Aorta (tissue), 5 donors: ENCODE measurements around the gene IL34. TPM values are rescaled to one million over a fixed set of nuclear protein-coding genes. Genes with fewer than 3 reads are reported as not detected.

Experiments used
- ATAC-seq: fragments of 200-7000 bp; cut with Tn5 transposase; one replicate; pipeline ENCODE4 v1.9.1; 2022; ENCODE audit warnings: moderate library complexity; ENCODE audit not compliant: low FRiP score
- DNase-seq, 2 donors: peaks; one replicate each; pipeline ENCODE4 v3.0.0-alpha.2; 2020
- H3K27ac ChIP-seq, 2 donors: one replicate each; pipeline ENCODE4 v1.5.1; 2013; ENCODE audit warnings: low read length in 2 of 2, mild to moderate bottlenecking in 2 of 2, moderate library complexity in 2 of 2, control low read depth in 1 of 2, inconsistent platforms in 1 of 2, low read depth in 1 of 2
- H3K27me3 ChIP-seq, 2 donors: one replicate each; pipeline ENCODE4 v1.6.1; 2013; ENCODE audit warnings: control low read depth in 1 of 2, low read length in 1 of 2, mild to moderate bottlenecking in 1 of 2, moderate library complexity in 1 of 2; ENCODE audit not compliant: insufficient read depth in 2 of 2, control insufficient read depth in 1 of 2
- H3K36me3 ChIP-seq, 2 donors: one replicate each; pipeline ENCODE4 v1.6.1; 2013; ENCODE audit warnings: control low read depth in 1 of 2, low read length in 1 of 2, mild to moderate bottlenecking in 1 of 2; ENCODE audit not compliant: insufficient read depth in 2 of 2, control insufficient read depth in 1 of 2
- H3K4me1 ChIP-seq, 2 donors: one replicate each; pipeline ENCODE4 v1.6.1; 2013; ENCODE audit warnings: low read length in 2 of 2, control low read depth in 1 of 2, mild to moderate bottlenecking in 1 of 2, moderate library complexity in 1 of 2; ENCODE audit not compliant: insufficient read depth in 2 of 2, control insufficient read depth in 1 of 2
- H3K4me3 ChIP-seq, 2 donors: one replicate each; pipeline ENCODE4 v1.5.1; 2013; ENCODE audit warnings: low read length in 2 of 2, control low read depth in 1 of 2, mild to moderate bottlenecking in 1 of 2
- H3K9me3 ChIP-seq: one replicate; pipeline ENCODE4 v1.6.1; 2013; ENCODE audit warnings: mild to moderate bottlenecking, low read length; ENCODE audit not compliant: control insufficient read depth
- WGBS, 2 donors: extraction: QIAGEN DNeasy Blood & Tissue Kit; methylation state at CpG; one replicate each; pipeline ENCODE4 v1.1.7; 2013; 5-methylcytosine and 5-hydroxymethylcytosine counted together
- intact Hi-C, 2 donors: fragments of 100-400 bp; cut with DNase I; formaldehyde crosslinking; loops; one replicate each; pipeline versions ENCODE4 v1.14.2 to v1.15.0; 2022
- polyA plus RNA-seq, 2 donors: library from polyadenylated mRNA; stranded (reverse); fragments of 200-250 nt; gene quantifications; one replicate each; pipeline ENCODE4 v1.2.3, GENCODE V29; 2013
- total RNA-seq, 2 donors: library from RNA; stranded (reverse); fragmentation: NEBNext Ultra II Directional; extraction: Animal tissue kit (Norgen Biotek cat#: 25700); gene quantifications; one replicate each; pipeline ENCODE4 v1.2.1, GENCODE V29; 2021
- donor health status: healthy with polysubstance abuse.
- donor health status: Bipolar disorder and iron deficiency.
- donor health status: DM: no; HTN: no; CAD: no.
- donor health status: DM: no; HTN: no; CAD: no.
- donor health status: DM: yes; HTN: yes; CAD: no.

Gene IL34
- total and polyA plus RNA-seq, 4 donors = 14.2 to 98.6 (median 20.6) TPM

- intact Hi-C loops = loop anchor here in 1 of 2 donors (5.0 kb wide), 1 partner anchor 48 kb away; no protein-coding TSS in a partner anchor
- H3K27ac ChIP-seq = peak overlapping the region; percentile 18 to 95
Measured at GRCh38 chr16:70699696-70700095, 53.3 kb downstream of the IL34 start.

GRCh38 chr16:70700101-70701020 is 54.0 kb downstream of the IL34 start:
- WGBS, 2 donors = 38 to 42% methylated on average over 30 of the region's 30 CpGs
- ATAC-seq = peak; percentile 72
- Histone ChIP-seq H3K27me3 (no peaks in the 10 kb centered on the region), H3K4me3 (no peak overlapping the region), H3K9me3 (no peaks in the 10 kb centered on the region), H3K4me1 (peaks cover 0 to 4% of the 10 kb centered on the region in 2 donors), H3K27ac (peak overlapping the region; percentile 95 to 96), H3K36me3 (no peaks in the 10 kb centered on the region)
- peak; percentile 84 to 93 for DNase-seq
- intact Hi-C loops = loop anchor here in 1 of 2 donors (5.0 kb wide), 1 partner anchor 47 kb away; no protein-coding TSS in a partner anchor

More at GRCh38 chr16:70699696-70700095, 53.3 kb downstream of the IL34 start:
- Histone ChIP-seq H3K4me3 (no peak overlapping the region), H3K9me3 (no peaks in the 10 kb centered on the region), H3K27me3 (no peaks in the 10 kb centered on the region), H3K36me3 (no peaks in the 10 kb centered on the region), H3K4me1 (peaks cover 0 to 4% of the 10 kb centered on the region in 2 donors)
- DNase-seq (no peak), ATAC-seq (no peak)
- 92 to 93% methylated on average over 17 of the region's 17 CpGs for WGBS, 2 donors

- H3K4me1 ChIP-seq = peaks cover 0 to 4% of the 10 kb centered on the region in 2 donors
- DNase-seq = no peak
- 57 to 68% methylated on average over 3 of the region's 3 CpGs for WGBS, 2 donors
- no peak for ATAC-seq
- no peaks in the 10 kb centered on the region for H3K36me3 ChIP-seq
- peak overlapping the region; percentile 95 to 96 for H3K27ac ChIP-seq
- no peak overlapping the region for H3K4me3 ChIP-seq
- intact Hi-C loops = loop anchor here in 1 of 2 donors (5.0 kb wide), 1 partner anchor 46 kb away; no protein-coding TSS in a partner anchor
- H3K27me3 ChIP-seq = no peaks in the 10 kb centered on the region
- H3K9me3 ChIP-seq = no peaks in the 10 kb centered on the region
Measured at GRCh38 chr16:70701036-70701435, 54.7 kb downstream of the IL34 start.

- H3K4me1 ChIP-seq = peaks cover 0 to 4% of the 10 kb centered on the region in 2 donors
- no peak for ATAC-seq
- H3K36me3 ChIP-seq = no peaks in the 10 kb centered on the region
- intact Hi-C loops = loop anchor here in 1 of 2 donors (5.0 kb wide), 1 partner anchor 46 kb away; no protein-coding TSS in a partner anchor
- H3K27me3 ChIP-seq = no peaks in the 10 kb centered on the region
- H3K9me3 ChIP-seq = no peaks in the 10 kb centered on the region
- H3K27ac ChIP-seq = peak overlapping the region; percentile 95 to 96
- no peak overlapping the region for H3K4me3 ChIP-seq
- DNase-seq = no peak
- 58 to 60% methylated on average over 9 of the region's 9 CpGs for WGBS, 2 donors
Measured at GRCh38 chr16:70701596-70701995, 55.2 kb downstream of the IL34 start.

- no peaks in the 10 kb centered on the region for H3K9me3 ChIP-seq
- intact Hi-C loops = loop anchor here in 1 of 2 donors (5.0 kb wide), 1 partner anchor 45 kb away; no protein-coding TSS in a partner anchor
- ATAC-seq = no peak
- no peak overlapping the region for H3K4me3 ChIP-seq
- peaks cover 0 to 4% of the 10 kb centered on the region in 2 donors for H3K4me1 ChIP-seq
- no peaks in the 10 kb centered on the region for H3K36me3 ChIP-seq
- no peaks in the 10 kb centered on the region for H3K27me3 ChIP-seq
- no peak for DNase-seq
- peak overlapping the region; percentile 95 to 96 for H3K27ac ChIP-seq
- 76 to 82% methylated on average over 8 of the region's 8 CpGs for WGBS, 2 donors
Measured at GRCh38 chr16:70701998-70702397, 55.6 kb downstream of the IL34 start.

- Histone ChIP-seq H3K9me3 (no peaks in the 10 kb centered on the region), H3K27ac (peak overlapping the region; percentile 95 to 96), H3K4me3 (no peak overlapping the region), H3K27me3 (no peaks in the 10 kb centered on the region), H3K36me3 (no peaks in the 10 kb centered on the region), H3K4me1 (peaks cover 0 to 4% of the 10 kb centered on the region in 2 donors)
- intact Hi-C loops = loop anchor here in 1 of 2 donors (5.0 kb wide), 1 partner anchor 45 kb away; no protein-coding TSS in a partner anchor
- DNase-seq (no peak), ATAC-seq (no peak)
- WGBS, 2 donors = 65 to 71% methylated on average over 8 of the region's 8 CpGs
Measured at GRCh38 chr16:70702624-70703023, 56.3 kb downstream of the IL34 start.

GRCh38 chr16:70703041-70703834 is 56.9 kb downstream of the IL34 start:
- H3K4me1 ChIP-seq = peaks cover 0 to 4% of the 10 kb centered on the region in 2 donors
- no peaks in the 10 kb centered on the region for H3K36me3 ChIP-seq
- no peak overlapping the region for H3K4me3 ChIP-seq
- H3K27me3 ChIP-seq = no peaks in the 10 kb centered on the region
- H3K27ac ChIP-seq = peak overlapping the region; percentile 95 to 96
- DNase-seq (peak; percentile 89 to 92), ATAC-seq (peak; percentile 68)
- H3K9me3 ChIP-seq = no peaks in the 10 kb centered on the region
- intact Hi-C loops = loop anchor here in 1 of 2 donors (5.0 kb wide), 1 partner anchor 44 kb away; no protein-coding TSS in a partner anchor
- 6 to 7% methylated on average over 15 to 16 of the region's 16 CpGs for WGBS, 2 donors

- Histone ChIP-seq H3K4me1 (peaks cover 0 to 4% of the 10 kb centered on the region in 2 donors), H3K27me3 (no peaks in the 10 kb centered on the region), H3K9me3 (no peaks in the 10 kb centered on the region), H3K36me3 (no peaks in the 10 kb centered on the region), H3K4me3 (no peak overlapping the region), H3K27ac (peak overlapping the region; percentile 58 to 95)
- ATAC-seq (no peak), DNase-seq (no peak)
- intact Hi-C loops = loop anchor here in 1 of 2 donors (5.0 kb wide), 1 partner anchor 43 kb away; no protein-coding TSS in a partner anchor
- 63% methylated on average over 6 of the region's 6 CpGs for WGBS, 2 donors
Measured at GRCh38 chr16:70703835-70704381, 57.5 kb downstream of the IL34 start.
